HEK293 (cell line): ENCODE data around the gene FEM1A.

Experiments
- CTCF ChIA-PET: fragments of 350-600 bp; formaldehyde crosslinking; extraction: SDS; loops from one replicate; lab custom pipeline; 2021; ENCODE audit warnings: antibody characterized with exemption; lab: Yijun Ruan, JAX
- POLR2A ChIA-PET: fragments of 300-600 bp; formaldehyde crosslinking; extraction: SDS; loops from one replicate; lab custom pipeline; 2020; ENCODE audit warnings: antibody characterized with exemption, inconsistent platforms; lab: Yijun Ruan, JAX
- H3K27ac ChIP-seq: fragments of 200-500 bp; sonication (Bioruptor generic); 2 replicates; pipeline ENCODE4 v1.5.1; 2014; ENCODE audit warnings: low read depth, low read length, control low read depth, inconsistent platforms; ENCODE audit errors: extremely low read depth
- H3K36me3 ChIP-seq, 2 experiments: fragments of 200-500 bp in 1 of 2; sonication (Bioruptor generic) in 1 of 2; 1 replicate in 1 of 2; 2 replicates in 1 of 2; pipeline ENCODE4 v1.5.1; 2014 to 2017; ENCODE audit warnings: inconsistent platforms in 2 of 2, low read length in 2 of 2; ENCODE audit not compliant: control insufficient read depth in 2 of 2, insufficient read depth in 1 of 2
- H3K4me1 ChIP-seq: fragments of 200-500 bp; sonication (Bioruptor generic); 2 replicates; pipeline ENCODE4 v1.5.1; 2014; ENCODE audit warnings: mild to moderate bottlenecking, low read length, inconsistent platforms; ENCODE audit not compliant: control insufficient read depth, insufficient read depth
- H3K4me3 ChIP-seq: 2 replicates; pipeline ENCODE4 v1.5.1; 2011; ENCODE audit warnings: low read depth, mild to moderate bottlenecking, control low read depth, low read length, moderate library complexity
- H3K9me3 ChIP-seq: fragments of 200-500 bp; sonication (Bioruptor generic); 2 replicates; pipeline ENCODE4 v1.5.1; 2014; ENCODE audit warnings: low read depth, low read length, inconsistent platforms; ENCODE audit not compliant: control insufficient read depth, insufficient read depth
- BCL11A ChIP-seq: fragments of 450-650 bp; formaldehyde crosslinking; IDR thresholded peaks from 2 replicates; pipeline ENCODE4 v1.5.1; 2016; ENCODE audit warnings: low read depth, missing biosample characterization, missing genetic modification characterization
- OSR2 ChIP-seq: fragments of 450-650 bp; formaldehyde crosslinking; IDR thresholded peaks from 2 replicates; pipeline ENCODE4 v1.5.1; 2016; ENCODE audit warnings: missing biosample characterization, missing genetic modification characterization
- RBAK ChIP-seq: fragments of 450-650 bp; formaldehyde crosslinking; IDR thresholded peaks from 2 replicates; pipeline ENCODE4 v1.5.1; 2016; ENCODE audit warnings: missing biosample characterization, missing genetic modification characterization
- TCF7L2 ChIP-seq: IDR thresholded peaks from 2 replicates; pipeline ENCODE4 v1.6.1; 2011; ENCODE audit warnings: low read depth, mild to moderate bottlenecking, inconsistent platforms, low read length, moderate library complexity, borderline replicate concordance
- ZBTB1 ChIP-seq: fragments of 450-650 bp; formaldehyde crosslinking; IDR thresholded peaks from 2 replicates; pipeline ENCODE4 v1.5.1; 2016; ENCODE audit warnings: missing biosample characterization, missing genetic modification characterization
- ZNF239 ChIP-seq: fragments of 450-650 bp; formaldehyde crosslinking; IDR thresholded peaks from 2 replicates; pipeline ENCODE4 v1.5.1; 2016; ENCODE audit warnings: missing biosample characterization, missing genetic modification characterization
- ZNF48 ChIP-seq: fragments of 450-650 bp; formaldehyde crosslinking; IDR thresholded peaks from 2 replicates; pipeline ENCODE4 v1.5.1; 2016; ENCODE audit warnings: missing biosample characterization, missing genetic modification characterization
- ZNF560 ChIP-seq: fragments of 450-650 bp; formaldehyde crosslinking; IDR thresholded peaks from 2 replicates; pipeline ENCODE4 v1.5.1; 2017; ENCODE audit warnings: missing biosample characterization, missing genetic modification characterization, borderline replicate concordance
- ZNF768 ChIP-seq: fragments of 450-650 bp; formaldehyde crosslinking; IDR thresholded peaks from 2 replicates; pipeline ENCODE4 v1.5.1; 2018; ENCODE audit warnings: missing biosample characterization, mild to moderate bottlenecking, missing genetic modification characterization
- ZSCAN16 ChIP-seq: fragments of 450-650 bp; formaldehyde crosslinking; IDR thresholded peaks from 2 replicates; pipeline ENCODE4 v1.5.1; 2016; ENCODE audit warnings: missing biosample characterization, missing genetic modification characterization
- TF ChIP-seq, protein P1 (sequence below): fragments of 450-650 bp; formaldehyde crosslinking; conservative IDR thresholded peaks from 2 replicates; pipeline ENCODE4 v1.5.1; 2016; ENCODE audit warnings: low read depth, missing biosample characterization, missing genetic modification characterization
- TF ChIP-seq, protein P2 (sequence below): fragments of 450-650 bp; formaldehyde crosslinking; IDR thresholded peaks from 2 replicates; pipeline ENCODE4 v1.5.1; 2016; ENCODE audit warnings: missing biosample characterization, missing genetic modification characterization
- TF ChIP-seq, protein P3 (sequence below): fragments of 450-650 bp; IDR thresholded peaks from 2 replicates; pipeline ENCODE4 v1.5.1; 2018; ENCODE audit warnings: missing biosample characterization, mild to moderate bottlenecking, missing genetic modification characterization
- TF ChIP-seq, protein P4 (sequence below): fragments of 450-650 bp; formaldehyde crosslinking; IDR thresholded peaks from 2 replicates; pipeline ENCODE4 v1.5.1; 2016; ENCODE audit warnings: missing biosample characterization, missing genetic modification characterization

Gene FEM1A

DNA sequence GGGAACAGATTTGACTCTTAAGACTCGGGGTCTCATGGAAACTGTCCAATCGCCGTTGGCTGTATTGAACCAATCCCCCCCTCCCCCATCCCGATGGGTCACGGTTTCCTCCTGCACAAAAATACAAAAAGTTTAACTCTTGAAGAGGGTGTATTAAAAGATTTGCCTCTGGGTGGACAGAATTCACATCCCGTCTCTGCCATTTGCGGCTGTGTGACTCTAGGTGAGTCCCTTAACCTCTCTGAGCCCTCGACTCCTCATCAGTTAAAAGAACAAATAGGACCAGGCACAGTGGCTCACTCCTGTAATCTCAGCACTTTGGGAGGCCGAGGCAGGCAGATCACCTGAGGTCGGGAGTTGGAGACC is 31.3 kb upstream of the FEM1A start:
- ChIA-PET POLR2A (interaction anchor here (1.0 kb wide), 1 partner anchor 9 kb away, joined by 8 read pairs; no protein-coding TSS in a partner anchor), CTCF (interaction anchor here (0.6 to 1.5 kb wide), 5 partner anchors 9 to 430 kb away, joined by 3 to 8 read pairs (median 3); partner anchors contain the start of gene FEM1A)
- no peaks in the 10 kb centered on the region for H3K4me1 ChIP-seq
- H3K4me3 ChIP-seq = peak overlapping the region; percentile 26
- H3K36me3 ChIP-seq = no peaks in the 10 kb centered on the region
- TF ChIP-seq, protein P1, sequence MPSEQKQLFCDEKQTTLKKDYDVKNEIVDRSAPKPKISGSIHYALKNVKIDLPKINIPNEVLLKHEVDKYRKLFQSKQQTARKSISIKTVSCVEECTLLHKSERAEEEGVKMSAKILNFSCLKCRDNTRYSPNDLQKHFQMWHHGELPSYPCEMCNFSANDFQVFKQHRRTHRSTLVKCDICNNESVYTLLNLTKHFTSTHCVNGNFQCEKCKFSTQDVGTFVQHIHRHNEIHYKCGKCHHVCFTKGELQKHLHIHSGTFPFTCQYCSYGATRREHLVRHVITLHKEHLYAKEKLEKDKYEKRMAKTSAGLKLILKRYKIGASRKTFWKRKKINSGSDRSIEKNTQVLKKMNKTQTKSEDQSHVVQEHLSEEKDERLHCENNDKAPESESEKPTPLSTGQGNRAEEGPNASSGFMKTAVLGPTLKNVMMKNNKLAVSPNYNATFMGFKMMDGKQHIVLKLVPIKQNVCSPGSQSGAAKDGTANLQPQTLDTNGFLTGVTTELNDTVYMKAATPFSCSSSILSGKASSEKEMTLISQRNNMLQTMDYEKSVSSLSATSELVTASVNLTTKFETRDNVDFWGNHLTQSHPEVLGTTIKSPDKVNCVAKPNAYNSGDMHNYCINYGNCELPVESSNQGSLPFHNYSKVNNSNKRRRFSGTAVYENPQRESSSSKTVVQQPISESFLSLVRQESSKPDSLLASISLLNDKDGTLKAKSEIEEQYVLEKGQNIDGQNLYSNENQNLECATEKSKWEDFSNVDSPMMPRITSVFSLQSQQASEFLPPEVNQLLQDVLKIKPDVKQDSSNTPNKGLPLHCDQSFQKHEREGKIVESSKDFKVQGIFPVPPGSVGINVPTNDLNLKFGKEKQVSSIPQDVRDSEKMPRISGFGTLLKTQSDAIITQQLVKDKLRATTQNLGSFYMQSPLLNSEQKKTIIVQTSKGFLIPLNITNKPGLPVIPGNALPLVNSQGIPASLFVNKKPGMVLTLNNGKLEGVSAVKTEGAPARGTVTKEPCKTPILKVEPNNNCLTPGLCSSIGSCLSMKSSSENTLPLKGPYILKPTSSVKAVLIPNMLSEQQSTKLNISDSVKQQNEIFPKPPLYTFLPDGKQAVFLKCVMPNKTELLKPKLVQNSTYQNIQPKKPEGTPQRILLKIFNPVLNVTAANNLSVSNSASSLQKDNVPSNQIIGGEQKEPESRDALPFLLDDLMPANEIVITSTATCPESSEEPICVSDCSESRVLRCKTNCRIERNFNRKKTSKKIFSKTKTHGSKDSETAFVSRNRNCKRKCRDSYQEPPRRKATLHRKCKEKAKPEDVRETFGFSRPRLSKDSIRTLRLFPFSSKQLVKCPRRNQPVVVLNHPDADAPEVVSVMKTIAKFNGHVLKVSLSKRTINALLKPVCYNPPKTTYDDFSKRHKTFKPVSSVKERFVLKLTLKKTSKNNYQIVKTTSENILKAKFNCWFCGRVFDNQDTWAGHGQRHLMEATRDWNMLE (tag by site-specific recombination) = no peak
- peak; percentile 36; the same call in 1 of the 2 replicates for TF ChIP-seq ZNF768
- H3K9me3 ChIP-seq = no peaks in the 10 kb centered on the region
- no peak overlapping the region for H3K27ac ChIP-seq

DNA sequence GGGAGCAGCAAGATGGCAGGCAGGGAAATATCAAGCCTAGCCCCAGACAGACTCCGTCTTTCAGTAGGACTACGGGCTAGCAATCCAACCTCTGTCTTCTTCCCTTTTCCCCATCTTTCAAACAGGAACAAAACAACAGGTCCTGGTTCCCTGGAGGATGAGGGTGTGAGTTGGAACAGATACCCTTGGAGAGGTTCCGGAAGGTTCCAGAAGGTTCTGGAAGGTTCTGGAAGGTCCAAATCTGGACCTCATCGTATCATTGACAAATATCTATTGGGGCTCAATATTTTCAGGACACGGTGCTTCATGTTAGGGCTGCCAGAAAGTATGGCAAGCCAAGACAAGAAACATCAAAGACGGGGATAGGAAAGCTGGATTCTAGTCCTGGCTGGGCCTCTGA is 28.5 kb upstream of the FEM1A start:
- ChIA-PET CTCF (no interaction called here), POLR2A (no interaction called here)
- Histone ChIP-seq H3K4me3 (no peak overlapping the region), H3K4me1 (no peaks in the 10 kb centered on the region), H3K36me3 (no peaks in the 10 kb centered on the region), H3K9me3 (no peaks in the 10 kb centered on the region), H3K27ac (no peak overlapping the region)
- TF ChIP-seq, protein P2, sequence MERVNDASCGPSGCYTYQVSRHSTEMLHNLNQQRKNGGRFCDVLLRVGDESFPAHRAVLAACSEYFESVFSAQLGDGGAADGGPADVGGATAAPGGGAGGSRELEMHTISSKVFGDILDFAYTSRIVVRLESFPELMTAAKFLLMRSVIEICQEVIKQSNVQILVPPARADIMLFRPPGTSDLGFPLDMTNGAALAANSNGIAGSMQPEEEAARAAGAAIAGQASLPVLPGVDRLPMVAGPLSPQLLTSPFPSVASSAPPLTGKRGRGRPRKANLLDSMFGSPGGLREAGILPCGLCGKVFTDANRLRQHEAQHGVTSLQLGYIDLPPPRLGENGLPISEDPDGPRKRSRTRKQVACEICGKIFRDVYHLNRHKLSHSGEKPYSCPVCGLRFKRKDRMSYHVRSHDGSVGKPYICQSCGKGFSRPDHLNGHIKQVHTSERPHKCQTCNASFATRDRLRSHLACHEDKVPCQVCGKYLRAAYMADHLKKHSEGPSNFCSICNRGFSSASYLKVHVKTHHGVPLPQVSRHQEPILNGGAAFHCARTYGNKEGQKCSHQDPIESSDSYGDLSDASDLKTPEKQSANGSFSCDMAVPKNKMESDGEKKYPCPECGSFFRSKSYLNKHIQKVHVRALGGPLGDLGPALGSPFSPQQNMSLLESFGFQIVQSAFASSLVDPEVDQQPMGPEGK (tag by site-specific recombination) = no peak
- TF ChIP-seq ZSCAN16 = no peak
- no peak for TF ChIP-seq ZNF48 (tag by site-specific recombination)
- no peak for TF ChIP-seq TCF7L2
- TF ChIP-seq, protein P1 (tag by site-specific recombination) = no peak
- no peak for TF ChIP-seq OSR2 (tag by site-specific recombination)
- no peak for TF ChIP-seq ZNF239
- no peak for TF ChIP-seq RBAK (tag by site-specific recombination)
- TF ChIP-seq BCL11A (tag by site-specific recombination) = no peak
- no peak for TF ChIP-seq ZNF560 (tag by site-specific recombination)
- TF ChIP-seq, protein P3, sequence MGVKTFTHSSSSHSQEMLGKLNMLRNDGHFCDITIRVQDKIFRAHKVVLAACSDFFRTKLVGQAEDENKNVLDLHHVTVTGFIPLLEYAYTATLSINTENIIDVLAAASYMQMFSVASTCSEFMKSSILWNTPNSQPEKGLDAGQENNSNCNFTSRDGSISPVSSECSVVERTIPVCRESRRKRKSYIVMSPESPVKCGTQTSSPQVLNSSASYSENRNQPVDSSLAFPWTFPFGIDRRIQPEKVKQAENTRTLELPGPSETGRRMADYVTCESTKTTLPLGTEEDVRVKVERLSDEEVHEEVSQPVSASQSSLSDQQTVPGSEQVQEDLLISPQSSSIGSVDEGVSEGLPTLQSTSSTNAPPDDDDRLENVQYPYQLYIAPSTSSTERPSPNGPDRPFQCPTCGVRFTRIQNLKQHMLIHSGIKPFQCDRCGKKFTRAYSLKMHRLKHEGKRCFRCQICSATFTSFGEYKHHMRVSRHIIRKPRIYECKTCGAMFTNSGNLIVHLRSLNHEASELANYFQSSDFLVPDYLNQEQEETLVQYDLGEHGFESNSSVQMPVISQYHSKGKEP = no peak
- no peak for TF ChIP-seq ZBTB1 (tag by site-specific recombination)
- TF ChIP-seq, protein P4, sequence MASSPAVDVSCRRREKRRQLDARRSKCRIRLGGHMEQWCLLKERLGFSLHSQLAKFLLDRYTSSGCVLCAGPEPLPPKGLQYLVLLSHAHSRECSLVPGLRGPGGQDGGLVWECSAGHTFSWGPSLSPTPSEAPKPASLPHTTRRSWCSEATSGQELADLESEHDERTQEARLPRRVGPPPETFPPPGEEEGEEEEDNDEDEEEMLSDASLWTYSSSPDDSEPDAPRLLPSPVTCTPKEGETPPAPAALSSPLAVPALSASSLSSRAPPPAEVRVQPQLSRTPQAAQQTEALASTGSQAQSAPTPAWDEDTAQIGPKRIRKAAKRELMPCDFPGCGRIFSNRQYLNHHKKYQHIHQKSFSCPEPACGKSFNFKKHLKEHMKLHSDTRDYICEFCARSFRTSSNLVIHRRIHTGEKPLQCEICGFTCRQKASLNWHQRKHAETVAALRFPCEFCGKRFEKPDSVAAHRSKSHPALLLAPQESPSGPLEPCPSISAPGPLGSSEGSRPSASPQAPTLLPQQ (tag by site-specific recombination) = no peak
